Activated naive CD4-positive, alpha-beta T cell treated with anti-CD3 and anti-CD28 coated beads for 36 hours (primary cell): Measurements from ENCODE around the gene UBE2R2. TPM values are rescaled to one million over a fixed set of nuclear protein-coding genes. Genes with fewer than 3 reads are reported as not detected.

Experiments used
- CTCF ChIA-PET: fragments of 350-600 bp; sonication (Branson Sonifier 250); formaldehyde crosslinking; loops from one replicate; lab custom pipeline; 2021; ENCODE audit warnings: antibody characterized with exemption; lab: Charles Lee
- DNase-seq: peaks from one replicate; pipeline ENCODE4 v3.0.0-alpha.2; 2020
- H3K27ac Mint-ChIP-seq: one replicate; pipeline ENCODE4 v1.8.0; 2021; ENCODE audit warnings: mild to moderate bottlenecking, mixed read lengths
- H3K27me3 Mint-ChIP-seq: one replicate; pipeline ENCODE4 v1.8.0; 2021; ENCODE audit warnings: low read depth, mixed read lengths
- H3K36me3 Mint-ChIP-seq: one replicate; pipeline ENCODE4 v1.8.0; 2021; ENCODE audit warnings: low read depth, mixed read lengths
- H3K4me1 Mint-ChIP-seq: one replicate; pipeline ENCODE4 v1.8.0; 2021; ENCODE audit warnings: low read depth, mixed read lengths
- H3K4me3 Mint-ChIP-seq: one replicate; pipeline ENCODE4 v1.8.0; 2021; ENCODE audit warnings: mild to moderate bottlenecking, moderate library complexity, mixed read lengths
- H3K9me3 Mint-ChIP-seq: one replicate; pipeline ENCODE4 v1.8.0; 2021; ENCODE audit warnings: mixed read lengths
- intact Hi-C: fragments of 100-400 bp; cut with micrococcal nuclease; formaldehyde crosslinking; loops from one replicate; pipeline ENCODE4 v1.15.1; 2023
- total RNA-seq, 2 experiments: library from RNA; stranded (reverse); gene quantifications; one replicate each; pipeline ENCODE4 v1.2.3, GENCODE V29; 2021

Gene UBE2R2
- total RNA-seq, 2 experiments from 2014 or later = 44.2 to 46.9 TPM

DNA sequence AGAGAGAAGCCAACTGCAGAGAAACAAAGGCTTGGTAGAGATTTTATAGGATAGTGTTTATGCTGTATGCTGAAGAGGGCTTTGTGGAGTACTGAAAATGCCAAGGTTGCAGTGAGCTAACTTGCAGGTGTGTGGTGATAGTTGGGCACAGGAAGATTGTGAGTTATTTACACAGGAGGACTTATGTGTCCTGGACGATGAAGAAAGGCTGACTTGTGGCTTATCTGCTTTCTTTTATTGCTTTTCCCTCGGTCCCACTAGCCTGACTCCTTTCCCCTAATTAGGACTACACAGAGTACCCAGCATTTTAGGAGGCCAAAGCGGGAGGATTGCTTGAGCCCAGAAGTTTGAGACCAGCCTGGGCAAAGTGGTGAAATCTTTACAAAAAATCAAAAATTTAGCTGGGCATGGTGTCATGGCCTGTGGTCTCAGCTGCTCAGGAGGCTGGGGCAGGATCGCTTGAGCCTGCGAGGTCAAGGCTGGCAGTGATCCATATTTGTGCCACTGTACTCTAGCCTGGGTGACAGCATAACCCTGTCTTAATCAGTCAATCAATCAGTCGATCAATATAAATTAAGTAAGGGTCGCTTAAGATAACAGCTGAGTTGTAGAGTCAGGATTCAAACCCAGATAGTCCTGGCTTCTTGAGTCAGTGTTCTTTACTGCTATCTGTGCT lies 61.9 kb downstream of the UBE2R2 start:
- Mint-ChIP-seq H3K27ac (no peak overlapping the region), H3K36me3 (peaks cover 4% of the 10 kb centered on the region), H3K4me1 (peaks cover 57% of the 10 kb centered on the region), H3K27me3 (no peaks in the 10 kb centered on the region), H3K9me3 (no peaks in the 10 kb centered on the region), H3K4me3 (no peak overlapping the region)
- no peak for DNase-seq
- intact Hi-C loops = no loop called here
- CTCF ChIA-PET = interaction anchor here (1.1 to 1.2 kb wide), 2 partner anchors 43 to 46 kb away, joined by 3 to 4 read pairs; no protein-coding TSS in a partner anchor

DNA sequence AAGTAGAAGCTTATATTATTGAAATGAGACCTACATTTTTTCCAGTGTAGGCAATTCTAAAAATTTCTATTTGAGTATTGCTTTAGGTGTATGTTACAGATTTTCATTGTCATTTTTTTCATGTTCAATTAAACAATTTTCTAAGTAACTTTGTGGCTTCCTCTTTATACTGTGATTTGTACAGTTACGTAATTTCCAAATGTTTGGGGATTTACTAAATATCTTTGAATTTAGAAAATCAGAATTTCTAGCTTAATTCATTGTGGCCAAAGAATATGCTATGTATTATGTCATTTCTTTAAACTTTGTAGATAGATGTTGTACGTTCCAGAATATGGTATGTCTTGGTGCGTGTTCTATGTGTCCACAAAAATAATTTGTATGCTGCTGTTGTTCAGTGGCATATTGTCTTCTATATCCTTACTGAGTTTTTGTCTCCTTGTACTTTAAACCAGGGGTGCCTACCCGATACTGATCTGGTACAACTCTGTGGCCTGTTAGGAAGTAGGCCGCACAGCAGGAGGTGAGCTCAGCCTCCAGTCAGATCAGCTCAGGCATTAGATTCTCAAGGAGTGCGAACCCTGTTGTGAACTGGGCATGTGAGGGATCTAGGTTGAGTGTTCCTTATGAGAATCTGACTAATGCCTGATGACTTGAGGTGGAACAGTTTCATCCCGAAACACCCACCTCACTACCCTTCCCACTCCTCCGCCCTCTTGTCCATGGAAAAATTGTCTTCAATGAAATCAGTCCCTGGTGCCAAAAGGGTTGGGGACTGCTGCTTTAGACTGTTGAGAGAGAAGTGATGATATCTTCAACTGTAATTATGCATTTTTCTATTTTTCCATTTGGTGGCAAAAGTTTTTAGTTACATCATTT lies 63.5 kb downstream of the UBE2R2 start:
- H3K9me3 Mint-ChIP-seq = no peaks in the 10 kb centered on the region
- CTCF ChIA-PET = interaction anchor here (0.5 to 1.6 kb wide), 7 partner anchors 34 to 299 kb away, joined by 3 to 5 read pairs (median 3); no protein-coding TSS in a partner anchor
- peaks cover 4% of the 10 kb centered on the region for H3K36me3 Mint-ChIP-seq
- H3K4me1 Mint-ChIP-seq = peaks cover 64% of the 10 kb centered on the region
- H3K4me3 Mint-ChIP-seq = no peak overlapping the region
- H3K27ac Mint-ChIP-seq = peak overlapping the region; percentile 90
- intact Hi-C loops = loop anchor here (1.0 to 2.0 kb wide), 2 partner anchors 44 to 64 kb away; partner anchors contain the start of gene UBE2R2
- peak; percentile 25 for DNase-seq
- no peaks in the 10 kb centered on the region for H3K27me3 Mint-ChIP-seq

GRCh38 chr9:33881635-33882034 lies 64.7 kb downstream of the UBE2R2 start:
- Mint-ChIP-seq H3K36me3 (peaks cover 5% of the 10 kb centered on the region), H3K9me3 (no peaks in the 10 kb centered on the region), H3K4me1 (peaks cover 60% of the 10 kb centered on the region), H3K4me3 (peak overlapping the region; percentile 30), H3K27me3 (no peaks in the 10 kb centered on the region), H3K27ac (peak overlapping the region; percentile 90)
- no peak for DNase-seq
- intact Hi-C loops = loop anchor here (1.0 to 2.0 kb wide), 2 partner anchors 45 to 65 kb away; partner anchors contain the start of gene UBE2R2
- CTCF ChIA-PET = interaction anchor here (0.6 kb wide), 1 partner anchor 246 kb away, joined by 4 read pairs; no protein-coding TSS in a partner anchor

- CTCF ChIA-PET = interaction anchor here (0.5 to 1.3 kb wide), 4 partner anchors 25 to 71 kb away, joined by 3 to 6 read pairs (median 4); no protein-coding TSS in a partner anchor
- no peak overlapping the region for H3K4me3 Mint-ChIP-seq
- no peak overlapping the region for H3K27ac Mint-ChIP-seq
- no peaks in the 10 kb centered on the region for H3K27me3 Mint-ChIP-seq
- no peak for DNase-seq
- no peaks in the 10 kb centered on the region for H3K9me3 Mint-ChIP-seq
- peaks cover 38% of the 10 kb centered on the region for H3K4me1 Mint-ChIP-seq
- peaks cover 13% of the 10 kb centered on the region for H3K36me3 Mint-ChIP-seq
- intact Hi-C loops = no loop called here
Observed at GRCh38 chr9:33884856-33885701, 68.1 kb downstream of the UBE2R2 start.

DNA sequence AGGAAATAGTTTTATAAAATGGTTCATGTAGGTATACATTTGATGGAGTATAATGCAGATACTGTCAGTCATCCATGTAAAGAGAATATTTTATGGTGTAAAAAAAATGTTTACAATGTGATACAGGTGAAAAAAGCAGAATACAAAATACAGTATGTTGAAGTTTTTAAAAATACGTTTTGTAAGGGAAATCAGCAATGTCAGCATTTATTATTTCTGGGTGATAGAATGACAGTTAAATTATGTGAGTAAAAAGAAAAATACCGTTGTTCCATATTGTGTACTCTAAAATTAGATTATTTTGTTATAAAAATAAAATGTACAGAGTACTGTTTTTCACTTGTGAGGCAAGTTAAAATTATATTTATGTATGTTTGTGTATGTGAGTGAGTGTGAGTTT lies 69.0 kb downstream of the UBE2R2 start:
- CTCF ChIA-PET = no interaction called here
- no peaks in the 10 kb centered on the region for H3K27me3 Mint-ChIP-seq
- no peak overlapping the region for H3K27ac Mint-ChIP-seq
- DNase-seq = no peak
- no peaks in the 10 kb centered on the region for H3K9me3 Mint-ChIP-seq
- peaks cover 14% of the 10 kb centered on the region for H3K36me3 Mint-ChIP-seq
- peaks cover 29% of the 10 kb centered on the region for H3K4me1 Mint-ChIP-seq
- intact Hi-C loops = no loop called here
- H3K4me3 Mint-ChIP-seq = no peak overlapping the region

DNA sequence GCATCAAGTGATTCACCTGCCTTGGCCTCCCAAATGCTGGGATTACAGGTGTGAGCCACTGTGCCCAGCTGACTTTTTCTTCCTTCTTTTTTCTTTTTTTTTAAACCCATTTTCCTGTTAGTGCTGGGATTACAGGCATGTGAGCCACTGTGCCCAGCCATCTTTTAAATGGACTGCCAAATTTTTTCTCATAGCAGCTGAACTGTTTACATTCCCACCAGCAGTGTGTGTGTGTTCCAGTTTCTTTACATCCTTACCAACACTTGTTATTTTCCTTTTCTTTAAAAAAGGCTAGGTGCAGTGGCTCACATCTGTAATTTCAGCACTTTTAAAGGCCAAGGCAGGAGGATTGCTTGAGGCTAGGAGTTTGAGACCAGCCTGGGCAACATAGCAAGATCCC lies 76.9 kb downstream of the UBE2R2 start:
- Mint-ChIP-seq H3K36me3 (peaks cover 15% of the 10 kb centered on the region), H3K4me3 (no peak overlapping the region), H3K4me1 (peaks cover 10% of the 10 kb centered on the region), H3K27me3 (no peaks in the 10 kb centered on the region), H3K27ac (no peak overlapping the region), H3K9me3 (no peaks in the 10 kb centered on the region)
- intact Hi-C loops = no loop called here
- no peak for DNase-seq
- CTCF ChIA-PET = interaction anchor here (0.7 kb wide), 1 partner anchor 265 kb away, joined by 3 read pairs; no protein-coding TSS in a partner anchor

DNA sequence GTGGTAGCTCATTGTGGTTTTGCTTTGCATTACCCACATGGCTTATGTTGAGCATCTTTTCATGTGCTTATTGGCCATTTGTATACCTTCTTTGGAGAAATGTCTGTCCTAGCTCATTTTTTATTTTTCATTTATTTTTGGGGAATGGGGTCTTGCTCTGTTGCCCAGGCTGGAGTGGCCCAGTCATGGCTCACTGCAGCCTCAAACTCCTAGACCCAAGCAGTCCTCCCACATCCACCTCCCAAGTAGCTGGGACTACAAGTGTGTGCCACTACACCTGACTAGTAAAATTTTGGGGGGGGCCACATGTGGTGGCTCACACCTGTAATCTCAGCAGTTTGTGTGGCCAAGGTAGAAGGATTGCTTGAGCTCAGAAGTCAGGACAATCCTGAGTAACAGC lies 77.4 kb downstream of the UBE2R2 start:
- Mint-ChIP-seq H3K27ac (no peak overlapping the region), H3K27me3 (no peaks in the 10 kb centered on the region), H3K36me3 (peaks cover 15% of the 10 kb centered on the region), H3K4me3 (no peak overlapping the region), H3K9me3 (no peaks in the 10 kb centered on the region), H3K4me1 (peaks cover 10% of the 10 kb centered on the region)
- intact Hi-C loops = no loop called here
- DNase-seq = no peak
- CTCF ChIA-PET = no interaction called here

GRCh38 chr9:33903157-33903780 lies 86.3 kb downstream of the UBE2R2 start:
- peaks cover 24% of the 10 kb centered on the region for H3K36me3 Mint-ChIP-seq

DNA sequence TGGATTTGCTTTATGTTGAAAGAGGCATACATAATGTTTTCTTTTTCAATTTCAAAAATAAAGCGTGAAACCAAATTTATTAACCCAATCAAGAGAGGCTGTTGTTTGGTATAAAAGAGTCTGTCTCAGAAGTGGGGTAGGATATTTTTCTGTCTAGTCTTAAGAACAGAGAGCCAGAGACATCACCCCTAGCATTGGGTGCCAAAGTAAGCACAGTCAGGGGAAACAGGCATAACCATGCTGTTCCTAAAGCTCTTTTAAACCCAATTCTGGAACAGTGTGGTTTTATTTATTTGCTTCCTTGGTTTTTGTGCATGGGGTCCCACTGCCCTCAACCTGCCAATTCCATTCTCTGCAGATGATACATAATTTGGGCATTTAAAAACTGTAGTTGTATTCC lies 88.2 kb downstream of the UBE2R2 start:
- H3K9me3 Mint-ChIP-seq = no peaks in the 10 kb centered on the region
- intact Hi-C loops = no loop called here
- no peak for DNase-seq
- CTCF ChIA-PET = interaction anchor here (1.0 kb wide), 1 partner anchor 92 kb away, joined by 4 read pairs; no protein-coding TSS in a partner anchor
- peaks cover 16% of the 10 kb centered on the region for H3K4me1 Mint-ChIP-seq
- H3K27ac Mint-ChIP-seq = no peak overlapping the region
- H3K36me3 Mint-ChIP-seq = peaks cover 22% of the 10 kb centered on the region
- no peak overlapping the region for H3K4me3 Mint-ChIP-seq
- H3K27me3 Mint-ChIP-seq = no peaks in the 10 kb centered on the region

More at GRCh38 chr9:33903157-33903780, 86.3 kb downstream of the UBE2R2 start:
- intact Hi-C loops = no loop called here
- Mint-ChIP-seq H3K27me3 (no peaks in the 10 kb centered on the region), H3K27ac (peak overlapping the region; percentile 27), H3K4me1 (peaks cover 16% of the 10 kb centered on the region), H3K4me3 (no peak overlapping the region), H3K9me3 (no peaks in the 10 kb centered on the region)
- CTCF ChIA-PET = no interaction called here
- no peak for DNase-seq

GRCh38 chr9:33906769-33907168 lies 89.8 kb downstream of the UBE2R2 start:
- no peak overlapping the region for H3K27ac Mint-ChIP-seq
- peaks cover 20% of the 10 kb centered on the region for H3K36me3 Mint-ChIP-seq
- peaks cover 16% of the 10 kb centered on the region for H3K4me1 Mint-ChIP-seq
- H3K4me3 Mint-ChIP-seq = no peak overlapping the region
- CTCF ChIA-PET = interaction anchor here (0.8 to 1.4 kb wide), 3 partner anchors 22 to 347 kb away, joined by 3 to 5 read pairs (median 3); no protein-coding TSS in a partner anchor
- intact Hi-C loops = no loop called here
- no peak for DNase-seq
- no peaks in the 10 kb centered on the region for H3K9me3 Mint-ChIP-seq
- H3K27me3 Mint-ChIP-seq = no peaks in the 10 kb centered on the region

GRCh38 chr9:33907347-33907746 lies 90.4 kb downstream of the UBE2R2 start:
- H3K9me3 Mint-ChIP-seq = no peaks in the 10 kb centered on the region
- H3K4me3 Mint-ChIP-seq = no peak overlapping the region
- H3K27me3 Mint-ChIP-seq = no peaks in the 10 kb centered on the region
- H3K4me1 Mint-ChIP-seq = peaks cover 16% of the 10 kb centered on the region
- intact Hi-C loops = no loop called here
- H3K36me3 Mint-ChIP-seq = peaks cover 20% of the 10 kb centered on the region
- H3K27ac Mint-ChIP-seq = no peak overlapping the region
- DNase-seq = no peak
- CTCF ChIA-PET = interaction anchor here (0.8 to 1.4 kb wide), 3 partner anchors 21 to 346 kb away, joined by 3 to 5 read pairs (median 3); no protein-coding TSS in a partner anchor
